AG04450 (cell line): ENCODE measurements around the gene LMO3. TPM values are rescaled to one million over a fixed set of nuclear protein-coding genes. Genes with fewer than 3 reads are reported as not detected.
A peak's percentile ranks its signal among the peaks of the same experiment; 100 is the strongest.

ENCODE experiments used
- CTCF ChIA-PET: fragments of 300-600, 350-600 bp; formaldehyde crosslinking; extraction: SDS; loops from one replicate; lab custom pipeline; 2022; ENCODE audit warnings: antibody characterized with exemption, inconsistent platforms; lab: Charles Lee
- POLR2A ChIA-PET: fragments of 350-600 bp; formaldehyde crosslinking; extraction: SDS; loops from one replicate; lab custom pipeline; 2021; ENCODE audit warnings: antibody characterized with exemption, inconsistent platforms; lab: Yijun Ruan, JAX
- DNase-seq: peaks from one replicate; pipeline ENCODE4 v3.0.0-alpha.2; 2011; ENCODE audit warnings: low read depth, low spot score
- H3K27ac ChIP-seq: one replicate; pipeline ENCODE4 v1.5.1; 2012; ENCODE audit warnings: low read depth, low read length, control low read depth
- H3K27me3 ChIP-seq: one replicate; pipeline ENCODE4 v1.6.0; 2012; ENCODE audit warnings: low read length; ENCODE audit not compliant: control insufficient read depth, insufficient read depth
- H3K4me3 ChIP-seq: 2 replicates; pipeline ENCODE4 v1.5.1; 2011; ENCODE audit warnings: mild to moderate bottlenecking, low read depth, low read length, control low read depth
- H3K9me3 ChIP-seq: 2 replicates; pipeline ENCODE4 v1.5.1; 2012; ENCODE audit warnings: low read length; ENCODE audit not compliant: control insufficient read depth, insufficient read depth
- polyA plus RNA-seq: library from polyadenylated mRNA; depleted of rRNA; stranded (reverse); fragments of >200 nt; gene quantifications from 2 replicates; pipeline ENCODE4 v1.2.3, GENCODE V29; 2011
- TF ChIP-seq, protein P1 (sequence below): IDR thresholded peaks from 2 replicates; pipeline ENCODE4 v1.5.1; 2011; ENCODE audit warnings: low read depth, low read length, control low read depth, inconsistent platforms

LMO3 gene
- polyA plus RNA-seq, 1 experiment: 2.0 TPM

DNA sequence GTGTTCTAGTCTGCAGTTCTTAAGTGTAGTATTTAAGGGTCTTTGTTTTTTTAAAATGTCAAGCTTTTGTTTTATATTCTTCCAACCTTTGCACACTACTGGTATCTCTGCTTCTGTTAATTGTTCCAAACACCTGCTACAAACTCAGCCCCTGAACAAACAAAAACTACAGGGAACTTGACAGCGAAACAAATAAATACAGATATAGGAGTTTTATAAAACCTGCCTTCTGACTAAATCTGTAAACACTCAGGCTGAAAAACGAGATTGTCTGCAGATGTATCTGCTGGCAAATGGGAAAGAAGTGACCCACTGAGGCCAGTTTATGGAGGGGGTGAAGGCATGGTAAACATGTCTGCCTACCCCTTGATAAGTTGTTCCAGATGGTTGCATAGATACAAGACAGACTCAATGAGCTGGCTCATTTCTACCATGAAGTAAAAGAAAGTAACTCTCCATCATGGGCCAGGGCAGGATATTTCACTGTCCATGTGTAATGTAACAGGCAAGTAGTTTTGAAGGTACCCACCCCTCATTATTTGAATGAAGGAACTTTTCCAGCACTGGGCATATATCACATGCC, 75.6 kb downstream of the LMO3 start:
- POLR2A ChIA-PET: no interaction called here
- CTCF ChIA-PET: no interaction called here
- no peak for DNase-seq
- no peak overlapping the region for H3K4me3 ChIP-seq
- no peak overlapping the region for H3K27ac ChIP-seq
- TF ChIP-seq, protein P1, sequence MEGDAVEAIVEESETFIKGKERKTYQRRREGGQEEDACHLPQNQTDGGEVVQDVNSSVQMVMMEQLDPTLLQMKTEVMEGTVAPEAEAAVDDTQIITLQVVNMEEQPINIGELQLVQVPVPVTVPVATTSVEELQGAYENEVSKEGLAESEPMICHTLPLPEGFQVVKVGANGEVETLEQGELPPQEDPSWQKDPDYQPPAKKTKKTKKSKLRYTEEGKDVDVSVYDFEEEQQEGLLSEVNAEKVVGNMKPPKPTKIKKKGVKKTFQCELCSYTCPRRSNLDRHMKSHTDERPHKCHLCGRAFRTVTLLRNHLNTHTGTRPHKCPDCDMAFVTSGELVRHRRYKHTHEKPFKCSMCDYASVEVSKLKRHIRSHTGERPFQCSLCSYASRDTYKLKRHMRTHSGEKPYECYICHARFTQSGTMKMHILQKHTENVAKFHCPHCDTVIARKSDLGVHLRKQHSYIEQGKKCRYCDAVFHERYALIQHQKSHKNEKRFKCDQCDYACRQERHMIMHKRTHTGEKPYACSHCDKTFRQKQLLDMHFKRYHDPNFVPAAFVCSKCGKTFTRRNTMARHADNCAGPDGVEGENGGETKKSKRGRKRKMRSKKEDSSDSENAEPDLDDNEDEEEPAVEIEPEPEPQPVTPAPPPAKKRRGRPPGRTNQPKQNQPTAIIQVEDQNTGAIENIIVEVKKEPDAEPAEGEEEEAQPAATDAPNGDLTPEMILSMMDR: no peak
- H3K27me3 ChIP-seq: no peaks in the 10 kb centered on the region
- H3K9me3 ChIP-seq: no peaks in the 10 kb centered on the region

DNA sequence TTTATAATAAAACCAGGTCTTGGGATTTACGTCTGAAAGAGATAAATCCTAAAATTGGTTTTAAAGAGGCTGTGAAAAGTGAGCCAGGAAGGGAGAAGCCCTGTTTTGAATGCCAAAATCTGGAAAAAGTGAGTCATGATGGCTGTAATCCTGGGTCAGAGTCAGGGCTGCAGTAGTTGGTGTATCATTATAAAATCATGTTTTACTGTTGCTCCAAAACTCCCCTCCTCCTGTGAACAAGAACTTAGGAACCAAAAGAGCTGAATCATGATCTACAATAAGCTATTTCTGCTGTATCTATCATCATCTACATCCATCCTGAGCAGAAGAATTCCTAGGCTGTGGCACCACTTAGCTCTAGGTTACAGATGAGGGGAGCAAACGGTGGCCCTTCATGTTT, 79.3 kb downstream of the LMO3 start:
- no peak overlapping the region for H3K4me3 ChIP-seq
- no peaks in the 10 kb centered on the region for H3K27me3 ChIP-seq
- DNase-seq: peak; percentile 70
- ChIA-PET CTCF (no interaction called here), POLR2A (no interaction called here)
- H3K9me3 ChIP-seq: no peaks in the 10 kb centered on the region
- TF ChIP-seq, protein P1: no peak
- peak overlapping the region; percentile 66 for H3K27ac ChIP-seq

DNA sequence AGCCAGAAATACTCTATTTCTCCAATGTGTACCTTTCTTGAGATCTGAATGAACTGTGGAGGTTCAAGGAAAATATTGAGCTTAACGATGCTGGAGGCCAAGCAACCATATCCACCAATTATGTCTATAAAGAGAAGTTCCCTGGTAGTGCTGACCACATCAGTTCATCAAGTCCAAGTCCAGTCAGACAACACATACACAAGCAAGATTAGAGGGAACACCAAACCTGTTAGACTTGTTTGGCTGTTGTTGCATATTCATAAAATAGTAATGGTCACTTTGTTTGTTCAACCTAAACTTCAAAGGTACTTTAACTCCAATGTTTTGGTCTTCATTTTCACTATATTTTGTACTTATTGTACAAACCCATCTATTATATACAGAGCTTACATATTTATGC, 81.6 kb downstream of the LMO3 start:
- Histone ChIP-seq H3K27me3 (no peaks in the 10 kb centered on the region), H3K9me3 (no peaks in the 10 kb centered on the region), H3K27ac (no peak overlapping the region), H3K4me3 (no peak overlapping the region)
- no peak for DNase-seq
- TF ChIP-seq, protein P1: no peak
- POLR2A ChIA-PET: no interaction called here
- CTCF ChIA-PET: interaction anchor here (0.6 to 1.2 kb wide), 2 partner anchors 462 to 935 kb away, joined by 3 read pairs; no protein-coding TSS in a partner anchor

DNA sequence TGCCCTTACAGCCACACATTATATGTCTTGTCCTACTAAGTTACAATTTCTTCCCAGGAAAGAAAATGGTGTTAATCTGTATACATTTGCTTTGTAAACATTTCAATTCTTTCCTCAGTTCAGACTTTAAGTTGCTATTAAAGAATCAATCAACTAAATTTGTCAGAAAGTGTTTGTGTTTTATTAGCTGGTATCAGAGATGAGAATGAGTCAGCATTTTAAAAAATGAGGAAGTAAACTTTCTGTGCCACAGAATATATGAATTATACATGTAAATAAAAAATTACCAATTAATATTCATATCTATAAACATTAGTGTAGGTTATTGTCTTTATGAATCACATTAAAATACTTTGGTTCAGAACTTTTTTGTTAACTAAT, 82.0 kb downstream of the LMO3 start:
- TF ChIP-seq, protein P1: no peak
- Histone ChIP-seq H3K27ac (no peak overlapping the region), H3K9me3 (no peaks in the 10 kb centered on the region), H3K27me3 (no peaks in the 10 kb centered on the region), H3K4me3 (no peak overlapping the region)
- CTCF ChIA-PET: interaction anchor here (0.6 to 1.2 kb wide), 2 partner anchors 462 to 934 kb away, joined by 3 read pairs; no protein-coding TSS in a partner anchor
- DNase-seq: no peak
- POLR2A ChIA-PET: no interaction called here

DNA sequence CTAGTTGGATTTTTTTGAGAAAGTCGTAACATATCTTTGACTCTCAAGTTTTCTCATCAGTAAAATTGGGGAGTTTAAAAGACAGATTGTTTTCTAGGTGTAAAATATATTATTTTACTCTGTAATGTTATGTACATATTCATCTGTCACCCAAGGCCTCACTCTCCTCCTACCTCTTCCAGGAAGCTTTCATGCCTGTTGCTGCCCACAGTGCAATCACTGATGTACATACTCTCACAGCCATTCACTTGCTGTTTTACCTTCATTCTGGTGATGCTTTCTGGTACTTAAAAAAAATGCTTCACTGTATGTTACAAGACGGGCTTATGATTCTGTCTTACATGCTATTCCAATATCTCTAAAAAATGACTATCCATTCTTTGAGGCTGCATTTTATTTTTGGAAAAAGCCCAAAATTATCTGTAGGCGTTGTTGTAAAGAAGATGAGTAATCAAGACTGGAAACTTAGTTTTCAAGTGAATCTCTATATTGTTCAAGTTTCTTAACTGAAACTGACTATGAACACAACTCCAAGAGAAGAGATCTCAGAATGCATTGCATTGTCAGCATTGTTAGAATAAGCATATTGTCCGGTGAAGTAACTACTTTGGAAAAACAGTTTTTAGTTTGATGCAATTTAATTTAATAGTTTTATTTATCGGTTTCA, 82.5 kb downstream of the LMO3 start:
- ChIA-PET POLR2A (no interaction called here), CTCF (no interaction called here)
- no peak for DNase-seq
- H3K4me3 ChIP-seq: no peak overlapping the region
- H3K27ac ChIP-seq: no peak overlapping the region
- no peaks in the 10 kb centered on the region for H3K9me3 ChIP-seq
- H3K27me3 ChIP-seq: no peaks in the 10 kb centered on the region
- TF ChIP-seq, protein P1: no peak
